Adipocyte (in vitro differentiated cells): ENCODE data around the gene MPHOSPH9.

Experiments
- DNase-seq: peaks from one replicate; pipeline ENCODE4 v3.0.0-alpha.2; 2015; ENCODE audit warnings: low read depth
- H3K27me3 ChIP-seq: replicated peaks from 2 replicates; pipeline ENCODE4 v1.7.0; 2013; ENCODE audit warnings: mild to moderate bottlenecking, low read length, moderate library complexity; ENCODE audit not compliant: control insufficient read depth, insufficient read depth
- H3K36me3 ChIP-seq: 2 replicates; pipeline ENCODE4 v1.7.0; 2013; ENCODE audit warnings: low read length, mild to moderate bottlenecking, moderate library complexity; ENCODE audit not compliant: control insufficient read depth, insufficient read depth, severe bottlenecking
- H3K4me1 ChIP-seq: 2 replicates; pipeline ENCODE4 v1.7.0; 2013; ENCODE audit warnings: mild to moderate bottlenecking, low read length, moderate library complexity; ENCODE audit not compliant: control insufficient read depth, insufficient read depth
- H3K4me3 ChIP-seq: 2 replicates; pipeline ENCODE4 v1.7.0; 2013; ENCODE audit warnings: mild to moderate bottlenecking, low read length, moderate library complexity
- H3K9ac ChIP-seq: 2 replicates; pipeline ENCODE4 v1.7.0; 2013; ENCODE audit warnings: mild to moderate bottlenecking, low read length, moderate library complexity
- H3K9me3 ChIP-seq: 2 replicates; pipeline ENCODE4 v1.7.0; 2013; ENCODE audit warnings: mild to moderate bottlenecking, low read length, moderate library complexity; ENCODE audit not compliant: control insufficient read depth

The MPHOSPH9 gene

DNA sequence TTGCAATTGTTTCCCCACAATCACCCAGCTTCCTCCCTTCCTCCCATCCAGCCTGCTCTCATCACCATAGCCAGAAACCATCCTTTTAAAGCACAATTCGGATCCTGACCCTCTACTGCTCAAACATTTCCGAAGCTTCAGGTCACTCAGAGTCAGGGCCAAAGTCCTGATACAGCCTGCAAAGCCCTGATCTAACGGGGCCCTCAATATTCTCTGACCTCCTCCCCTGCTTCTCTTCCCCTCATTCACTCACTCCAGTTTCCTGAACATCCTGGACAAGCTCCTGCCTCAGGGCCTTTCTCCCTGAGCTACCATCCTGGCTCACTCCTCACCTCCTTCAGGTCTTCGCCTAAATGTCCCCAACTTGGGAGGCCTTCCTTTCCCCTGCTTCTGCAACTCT is 128.1 kb downstream of the MPHOSPH9 start:
- H3K4me3 ChIP-seq: no peak overlapping the region
- H3K36me3 ChIP-seq: peaks cover 9% of the 10 kb centered on the region
- no peak overlapping the region for H3K9ac ChIP-seq
- no peaks in the 10 kb centered on the region for H3K9me3 ChIP-seq
- H3K27me3 ChIP-seq: no peaks in the 10 kb centered on the region
- peaks cover 19% of the 10 kb centered on the region for H3K4me1 ChIP-seq
- no peak for DNase-seq
